ENCODE measurements around the gene PANX2.
"Not testable (repeated sequence)": the region's sequence is repeated elsewhere in the genome, so short reads cannot be mapped to it uniquely, and the experiment has no call there.

Gene PANX2

DNA sequence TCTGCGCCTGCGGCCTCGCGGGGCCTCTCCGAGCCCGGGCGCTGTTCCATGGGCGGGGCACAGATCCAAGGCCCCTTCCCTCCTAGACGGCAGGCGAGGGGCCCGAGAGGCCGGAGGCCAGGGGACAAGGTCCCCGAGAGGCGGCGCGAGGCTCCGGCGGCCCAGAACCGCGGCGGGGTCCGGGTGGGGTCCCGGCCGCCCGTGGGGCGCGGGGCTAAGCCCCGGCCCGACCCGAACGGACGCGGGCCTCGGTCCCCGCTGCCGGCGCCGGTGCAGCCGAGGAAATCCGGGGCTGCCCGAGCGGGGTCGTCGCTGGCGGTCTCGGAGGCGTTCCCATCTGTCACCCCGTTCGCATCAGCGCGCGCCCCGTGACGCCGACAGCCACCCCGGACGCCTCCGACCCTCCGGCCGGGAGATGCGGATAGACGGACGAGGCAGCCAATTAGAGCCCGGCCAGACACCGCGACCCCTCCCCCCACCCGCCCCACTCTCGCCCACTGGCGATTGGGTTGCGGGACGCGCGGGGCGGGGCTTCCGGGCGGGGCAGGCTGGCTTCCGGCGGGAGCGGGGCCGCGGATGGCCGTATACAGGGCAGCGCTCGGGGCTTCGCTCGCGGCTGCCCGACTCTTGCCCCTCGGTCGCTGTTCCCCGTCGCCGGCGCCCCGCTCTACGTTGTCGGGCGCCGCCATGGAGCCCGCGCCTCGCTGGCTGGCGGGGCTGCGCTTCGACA, 30.1 kb downstream of the PANX2 start, which contains the start of gene SELENOO:
Gene SELENOO (plus strand): TSS at position 551 of the 730 bp plus-strand sequence. CDS start 26 bp downstream, at position 577.
- peak; percentile 72 for DNase-seq

DNA sequence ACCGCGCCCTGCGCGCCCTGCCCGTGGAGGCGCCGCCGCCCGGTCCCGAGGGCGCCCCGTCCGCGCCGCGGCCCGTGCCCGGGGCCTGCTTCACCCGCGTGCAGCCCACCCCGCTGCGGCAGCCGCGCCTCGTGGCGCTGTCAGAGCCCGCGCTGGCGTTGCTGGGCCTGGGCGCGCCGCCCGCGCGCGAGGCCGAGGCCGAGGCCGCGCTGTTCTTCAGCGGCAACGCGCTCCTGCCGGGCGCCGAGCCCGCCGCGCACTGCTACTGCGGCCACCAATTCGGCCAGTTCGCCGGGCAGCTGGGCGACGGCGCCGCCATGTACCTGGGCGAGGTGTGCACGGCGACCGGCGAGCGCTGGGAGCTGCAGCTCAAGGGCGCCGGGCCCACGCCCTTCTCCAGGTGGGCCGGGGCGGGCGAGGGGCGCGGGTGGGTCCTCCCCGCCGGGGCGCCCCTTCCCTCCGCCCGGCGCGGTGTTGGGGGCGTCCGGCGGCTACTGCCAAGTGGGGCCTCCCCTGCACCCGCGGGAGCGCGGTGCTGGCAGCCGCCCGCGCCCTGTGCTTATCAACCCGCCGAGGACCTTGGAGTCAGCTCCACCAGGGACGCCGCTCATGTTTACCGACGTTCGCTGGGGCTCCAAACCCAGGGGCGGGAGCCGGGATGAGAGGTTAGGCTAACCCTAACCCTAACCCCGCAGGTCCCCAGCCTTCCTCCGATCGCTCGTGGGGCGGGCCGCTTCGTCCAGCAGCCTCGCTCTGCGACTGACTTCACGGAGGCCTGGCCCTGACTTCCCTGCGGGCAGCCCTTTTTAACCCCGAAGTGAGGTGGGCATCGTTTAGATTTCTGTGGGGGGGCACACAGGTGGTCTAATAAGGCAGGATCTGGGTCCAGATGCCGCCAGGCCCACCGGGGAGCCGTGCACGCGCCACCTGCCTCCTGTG, 30.9 kb downstream of the PANX2 start:
- no peak for DNase-seq

DNA sequence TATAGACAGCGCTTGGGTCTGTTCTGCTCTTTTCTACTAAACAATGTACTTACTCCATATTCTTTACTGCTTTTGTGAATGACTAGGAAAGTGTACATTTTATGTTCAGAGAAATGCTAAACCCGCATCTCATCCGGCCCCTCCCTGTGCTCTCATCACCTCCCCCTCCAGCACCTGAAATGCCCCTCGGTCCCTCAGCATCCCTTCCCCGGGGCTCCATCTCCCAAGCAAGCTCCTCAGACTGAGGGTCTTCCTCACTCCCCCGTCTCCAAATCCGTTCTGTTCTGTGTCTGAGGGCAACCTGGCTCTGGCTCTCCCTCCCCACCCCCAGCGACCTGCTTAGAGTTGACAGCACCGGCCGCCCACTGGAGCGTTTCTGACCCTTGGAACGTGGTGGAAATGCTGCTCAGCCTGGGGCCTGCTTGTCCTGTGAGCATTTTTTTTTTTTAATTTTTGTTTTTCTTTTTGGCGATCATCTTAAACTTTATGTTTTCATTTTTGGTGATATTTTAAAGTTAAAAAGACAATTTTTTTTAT, 31.7 kb downstream of the PANX2 start:
- no peak for DNase-seq

DNA sequence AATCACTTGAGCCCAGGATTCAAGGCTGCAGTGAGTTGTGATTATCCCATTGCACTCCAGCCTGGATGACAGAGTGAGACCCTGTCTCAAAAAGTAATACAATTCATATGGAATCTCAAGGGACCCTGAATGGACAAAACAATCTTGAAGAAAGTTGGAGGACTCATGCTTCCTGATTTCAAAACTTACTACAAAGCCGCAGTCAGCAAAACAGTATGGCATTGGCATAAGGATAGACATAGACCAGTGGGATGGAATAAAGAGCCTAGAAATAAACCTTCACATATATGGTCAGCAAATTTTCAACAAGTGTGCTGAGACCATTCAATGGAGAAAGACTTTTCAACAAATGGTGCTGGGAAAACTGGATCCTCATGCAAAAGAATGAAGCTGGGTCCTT, 32.8 kb downstream of the PANX2 start:
- DNase-seq, result no peak

DNA sequence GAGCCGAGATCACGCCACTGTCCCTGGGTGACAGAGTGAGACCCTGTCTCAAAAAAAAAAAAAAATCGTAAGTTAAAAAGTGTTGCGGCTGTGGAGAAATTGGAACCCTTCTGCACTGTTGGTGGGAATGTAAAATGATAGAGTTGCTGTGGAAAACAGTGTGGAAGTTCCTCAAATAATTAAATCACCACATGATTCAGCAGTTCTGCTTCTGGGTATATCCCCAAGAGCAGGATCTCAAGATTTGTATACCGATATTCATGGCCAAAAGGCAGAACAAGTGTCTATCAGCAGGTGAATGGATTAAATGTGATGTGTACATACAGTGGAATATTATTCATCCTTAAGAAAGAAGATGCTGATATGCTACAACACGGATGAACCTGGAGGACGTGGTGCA, 34.0 kb downstream of the PANX2 start:
- DNase-seq, result no peak

DNA sequence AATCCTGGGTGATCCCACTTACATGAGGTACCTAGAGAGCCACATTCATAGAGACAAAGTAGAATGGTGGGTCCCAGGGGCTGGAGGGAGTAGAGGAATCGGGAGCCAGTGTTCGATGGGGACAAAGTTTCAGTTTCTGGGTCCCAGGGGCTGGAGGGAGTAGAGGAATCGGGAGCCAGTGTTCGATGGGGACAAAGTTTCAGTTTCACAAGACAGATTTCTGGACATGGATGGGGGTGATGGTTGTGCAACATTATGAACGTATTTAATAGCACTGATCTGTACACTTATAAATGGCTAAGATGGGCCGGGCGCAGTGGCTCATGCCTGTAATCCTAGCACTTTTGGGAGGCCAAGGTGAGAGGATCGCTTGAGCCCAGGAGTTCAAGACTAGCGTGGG, 34.5 kb downstream of the PANX2 start:
- DNase-seq, result not testable (repeated sequence)

DNA sequence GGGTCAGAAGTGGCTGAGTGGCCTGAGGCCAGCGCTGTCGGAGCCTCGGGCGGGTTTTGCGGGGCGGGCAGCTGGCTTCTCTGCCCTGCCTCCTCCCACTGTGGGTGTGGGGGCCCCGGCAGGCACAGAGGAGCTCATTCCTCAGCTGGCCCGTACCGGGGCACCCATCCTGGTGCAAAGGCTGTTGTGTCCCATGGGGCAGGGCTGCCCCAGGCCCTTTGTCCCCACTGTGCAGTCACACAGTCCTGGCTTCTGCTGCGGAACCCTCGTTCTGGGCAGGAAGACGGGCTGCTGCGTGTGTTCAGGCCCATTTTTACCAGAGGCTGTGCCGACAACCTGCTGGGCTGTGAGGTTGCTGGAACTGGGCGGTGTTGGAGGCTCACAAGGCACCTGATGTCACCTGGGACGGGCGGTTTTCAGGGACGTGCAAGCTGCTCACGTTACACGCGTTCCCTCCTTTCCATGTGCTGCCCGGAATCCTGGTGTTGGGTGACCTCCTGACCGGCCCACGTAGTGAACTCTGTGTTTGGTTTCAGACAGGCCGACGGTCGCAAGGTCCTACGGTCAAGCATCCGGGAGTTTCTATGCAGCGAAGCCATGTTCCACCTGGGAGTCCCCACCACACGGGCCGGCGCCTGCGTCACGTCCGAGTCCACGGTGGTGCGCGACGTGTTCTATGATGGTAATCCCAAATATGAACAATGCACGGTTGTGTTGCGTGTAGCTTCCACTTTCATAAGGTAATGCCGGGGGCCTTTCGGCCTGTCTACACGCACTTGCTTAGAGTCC, 35.4 kb downstream of the PANX2 start:
- no peak for DNase-seq

DNA sequence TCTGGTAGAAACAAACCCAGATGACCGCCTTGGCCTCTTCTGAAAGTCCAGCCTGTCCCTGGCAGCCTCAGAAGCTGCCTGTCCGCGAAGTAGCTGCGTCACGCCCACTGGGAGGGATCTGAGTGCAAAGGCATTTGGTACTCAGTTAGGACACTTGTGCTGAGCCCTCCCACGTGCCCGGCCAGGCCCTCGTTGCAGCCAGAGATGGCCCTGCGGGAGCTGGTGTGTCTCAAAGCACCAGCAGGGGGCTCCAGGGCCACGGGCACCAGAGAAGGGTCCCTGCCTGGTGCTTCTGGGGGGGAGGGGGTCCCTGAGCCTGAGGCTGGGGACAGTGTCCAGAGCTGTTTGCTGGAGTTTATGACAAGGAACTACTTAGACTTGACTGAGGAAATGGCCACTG, 36.1 kb downstream of the PANX2 start:
- DNase-seq, result no peak

DNA sequence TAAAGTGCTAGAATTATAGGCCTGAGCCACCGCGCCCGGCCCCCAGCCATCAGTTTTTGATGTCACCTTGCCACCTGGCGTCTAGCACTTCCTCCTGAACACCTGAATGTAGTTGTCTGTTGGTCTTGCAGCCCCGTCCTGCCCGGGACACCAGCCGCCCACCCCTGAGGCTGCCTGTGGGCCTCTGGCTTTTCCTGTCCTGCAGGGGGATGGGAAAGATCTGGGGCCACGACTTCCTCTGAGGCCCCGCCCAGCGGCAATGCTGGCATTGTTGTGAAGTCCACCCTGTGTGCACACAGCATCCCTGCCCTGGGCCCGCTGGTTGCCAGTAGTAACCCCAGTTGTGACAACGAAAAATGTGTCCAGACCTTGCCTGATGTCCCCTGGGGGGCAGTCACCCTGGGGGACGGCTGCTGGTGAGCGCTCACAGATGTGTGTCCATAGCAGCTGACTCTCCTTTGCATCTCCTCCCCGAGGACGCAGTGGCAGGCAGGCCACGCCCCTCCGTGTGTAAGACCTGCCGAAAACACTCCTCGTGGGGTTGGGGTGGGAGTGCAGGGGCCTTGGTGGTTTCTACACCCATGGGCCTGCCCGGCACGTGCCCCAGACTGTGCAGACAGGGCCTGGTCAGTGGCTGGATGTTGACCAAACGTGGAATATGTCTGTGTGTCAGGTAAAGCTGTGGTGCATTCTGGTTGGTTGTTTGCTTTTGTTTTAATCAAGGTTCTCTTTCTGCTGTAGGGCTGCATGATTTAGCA, 37.0 kb downstream of the PANX2 start:
- DNase-seq, result no peak

DNA sequence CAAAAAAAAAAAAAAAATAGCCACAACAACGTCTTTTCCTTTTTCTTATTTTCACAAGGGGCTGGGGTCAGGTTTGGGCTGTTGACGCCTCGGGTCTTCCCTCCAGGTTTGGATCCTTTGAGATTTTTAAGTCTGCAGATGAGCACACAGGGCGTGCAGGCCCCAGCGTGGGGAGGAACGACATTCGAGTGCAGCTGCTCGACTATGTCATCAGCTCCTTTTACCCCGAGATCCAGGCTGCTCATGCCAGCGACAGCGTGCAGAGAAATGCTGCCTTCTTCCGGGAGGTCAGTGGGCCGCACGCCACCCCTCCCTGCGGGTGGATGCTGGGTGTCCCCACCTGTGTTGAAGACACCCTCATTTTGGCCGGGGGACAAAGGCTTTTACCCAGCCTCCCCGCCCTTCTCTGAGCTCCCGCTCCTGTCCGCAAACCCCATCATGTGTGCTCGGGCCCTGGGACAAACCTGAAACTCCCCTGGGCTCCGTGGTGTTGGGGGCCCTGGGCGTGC, 38.0 kb downstream of the PANX2 start:
- DNase-seq, result no peak

DNA sequence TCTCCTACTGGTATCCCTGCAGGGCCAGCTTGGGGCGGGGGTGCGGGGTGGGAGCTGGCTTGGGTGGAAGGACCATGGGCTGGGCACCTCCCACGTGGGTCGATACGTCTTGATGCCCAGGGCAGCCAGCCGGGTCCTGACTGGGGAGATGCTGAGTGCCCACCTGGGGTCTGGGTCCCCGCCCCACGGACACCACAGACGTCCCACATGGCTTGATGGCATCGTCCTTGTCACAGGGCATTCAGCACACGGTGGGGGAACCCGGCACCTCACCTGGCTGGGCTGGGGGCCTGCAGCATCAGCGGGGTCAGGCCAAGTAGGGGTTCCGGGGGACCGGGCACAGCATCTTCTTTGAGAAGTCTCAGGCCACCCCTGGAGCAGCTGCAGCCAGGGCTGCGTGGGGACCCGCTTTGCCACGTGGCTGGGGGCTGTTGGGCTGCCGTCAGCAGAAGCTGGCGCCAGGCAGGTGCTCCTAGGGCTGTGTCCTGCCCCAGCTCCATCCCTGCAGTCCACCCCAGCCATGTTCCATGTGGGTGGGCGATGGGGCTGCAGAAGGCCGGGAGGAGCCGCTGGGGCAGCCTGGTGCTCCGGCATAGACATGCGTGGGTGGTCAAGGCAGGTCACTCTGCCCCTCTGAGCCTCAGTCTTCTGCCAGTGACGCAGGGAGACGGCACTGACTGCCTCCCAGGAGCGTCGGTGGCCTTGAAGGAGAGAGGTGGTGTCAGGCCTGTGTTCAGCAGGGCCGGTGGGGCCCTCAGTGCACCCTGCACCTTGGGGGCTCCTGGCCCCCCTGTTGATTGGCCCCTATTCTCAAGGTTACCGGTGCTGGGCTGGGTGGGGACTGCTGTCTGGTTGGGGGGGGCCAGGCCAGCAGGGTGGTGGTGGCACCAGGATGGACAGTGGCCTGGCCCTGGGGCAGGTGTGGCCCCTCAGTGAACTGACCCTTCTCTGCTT, 38.7 kb downstream of the PANX2 start:
- no peak for DNase-seq

DNA sequence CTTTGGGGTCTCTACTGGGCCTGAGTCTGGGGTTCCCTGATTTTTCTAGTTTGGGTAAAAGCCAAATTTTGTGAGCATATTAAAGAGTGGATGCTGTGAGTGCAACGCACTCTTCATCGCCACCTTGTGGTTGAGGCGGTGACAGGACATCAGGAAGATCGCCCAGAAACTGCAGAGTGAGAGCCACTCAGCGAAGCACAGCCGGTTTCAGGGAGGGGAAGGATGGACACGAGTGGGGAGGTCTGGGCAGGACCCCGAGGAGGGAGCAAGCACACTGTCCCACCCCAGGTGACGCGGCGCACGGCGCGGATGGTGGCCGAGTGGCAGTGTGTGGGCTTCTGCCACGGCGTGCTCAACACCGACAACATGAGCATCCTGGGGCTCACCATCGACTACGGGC, 39.4 kb downstream of the PANX2 start:
- DNase-seq, result no peak

DNA sequence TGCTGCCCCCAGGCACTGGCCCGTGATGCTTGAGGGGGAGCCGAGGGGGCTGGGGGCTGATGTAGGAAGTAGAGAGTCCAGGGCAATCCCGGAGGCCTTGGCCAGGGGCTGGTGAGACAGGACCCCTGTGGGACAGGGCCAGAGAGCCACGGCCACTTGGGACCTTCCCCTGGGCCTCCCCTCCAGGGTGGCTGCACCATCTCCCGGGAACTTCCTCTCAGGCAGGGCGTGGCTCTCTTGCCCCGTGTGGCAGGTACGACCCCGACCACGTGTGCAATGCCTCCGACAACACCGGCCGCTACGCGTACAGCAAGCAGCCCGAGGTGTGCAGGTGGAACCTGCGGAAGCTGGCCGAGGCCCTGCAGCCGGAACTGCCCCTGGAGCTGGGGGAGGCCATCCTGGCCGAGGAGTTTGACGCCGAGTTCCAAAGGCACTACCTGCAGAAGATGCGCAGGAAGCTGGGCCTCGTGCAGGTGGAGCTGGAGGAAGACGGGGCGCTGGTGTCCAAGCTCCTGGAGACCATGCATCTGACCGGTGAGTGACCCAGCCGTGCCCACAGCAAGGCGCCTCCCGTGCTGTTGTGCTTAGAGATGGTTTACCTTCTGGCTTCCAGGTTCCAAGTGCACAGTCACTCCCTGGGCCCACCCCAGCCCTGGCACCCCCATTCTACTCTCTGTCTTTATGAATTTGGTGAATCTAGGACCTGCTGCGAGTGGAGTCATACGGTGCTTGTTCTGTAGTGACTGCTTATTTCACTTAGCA, 40.0 kb downstream of the PANX2 start:
- DNase-seq, result no peak

DNA sequence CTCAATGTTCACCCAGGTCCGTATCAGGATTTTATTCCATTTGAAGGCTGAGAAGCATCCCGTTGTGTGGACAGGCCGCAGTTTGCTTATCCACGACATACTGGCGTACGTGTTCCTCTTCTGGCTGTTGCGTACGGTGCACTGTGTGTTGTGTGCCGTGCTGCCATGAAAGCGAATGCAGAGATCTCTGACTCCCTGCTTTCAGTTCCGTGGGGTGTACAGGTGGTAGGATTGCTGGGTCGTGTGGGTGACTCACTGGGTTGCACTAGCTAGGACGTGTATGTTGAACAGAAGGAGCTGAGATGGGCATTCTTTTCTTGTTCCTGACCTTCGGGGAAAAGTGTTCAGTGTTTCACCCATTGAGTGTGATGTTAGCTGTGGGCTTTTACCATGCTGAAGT, 40.6 kb downstream of the PANX2 start:
- no peak for DNase-seq

DNA sequence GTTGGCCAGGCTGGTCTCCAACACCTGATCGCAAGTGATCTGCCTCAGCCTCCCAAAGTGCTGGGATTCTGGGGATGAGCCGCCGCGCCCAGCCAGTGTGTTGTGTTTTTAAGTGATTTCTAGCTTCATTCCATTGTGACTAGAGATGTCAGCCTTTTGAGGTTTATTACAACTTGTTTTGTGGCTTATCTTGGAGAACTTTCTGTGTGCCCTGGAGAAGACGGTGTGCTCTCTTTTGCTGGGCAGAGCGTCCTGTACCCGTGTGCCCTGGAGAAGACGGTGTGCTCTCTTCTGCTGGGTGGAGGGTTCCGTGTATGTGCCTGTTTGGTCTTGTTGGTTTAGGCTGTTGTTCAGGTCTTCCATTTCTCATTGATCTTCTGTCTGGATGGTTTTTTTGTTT, 42.7 kb downstream of the PANX2 start:
- no peak for DNase-seq

DNA sequence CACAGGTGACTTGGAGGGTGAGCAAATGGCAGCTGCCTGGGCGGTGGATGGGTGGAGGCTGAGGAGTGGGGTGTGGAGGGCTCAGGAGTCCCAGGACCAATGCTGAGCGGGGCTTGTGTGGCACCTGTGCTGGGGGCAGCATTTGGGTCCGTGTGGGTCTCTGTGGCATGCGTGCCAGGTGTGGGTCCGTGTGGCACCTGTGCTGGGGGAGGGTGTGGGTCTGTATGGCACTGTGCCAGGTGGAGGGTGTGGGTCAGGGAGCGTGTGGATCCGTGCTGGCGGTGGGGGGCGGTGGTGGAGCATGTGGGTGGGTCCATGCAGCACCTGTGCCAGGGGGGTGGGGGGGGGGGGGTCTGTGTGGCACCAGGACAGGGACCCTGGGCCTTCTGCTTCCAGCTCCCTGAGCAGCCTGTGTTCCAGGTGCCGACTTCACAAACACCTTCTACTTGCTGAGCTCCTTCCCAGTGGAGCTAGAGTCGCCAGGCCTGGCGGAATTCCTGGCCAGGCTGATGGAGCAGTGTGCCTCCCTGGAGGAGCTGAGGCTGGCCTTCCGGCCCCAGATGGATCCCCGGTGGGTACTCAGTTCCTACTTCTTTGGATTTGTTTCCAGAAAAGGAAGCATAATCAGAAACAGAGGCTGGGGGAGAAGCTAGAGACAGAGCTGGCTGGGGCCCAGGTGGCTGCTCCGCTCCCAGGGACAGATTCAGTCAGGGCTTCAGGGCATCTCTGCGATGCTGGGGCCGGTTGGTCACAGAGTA, 44.9 kb downstream of the PANX2 start:
- DNase-seq, result no peak

DNA sequence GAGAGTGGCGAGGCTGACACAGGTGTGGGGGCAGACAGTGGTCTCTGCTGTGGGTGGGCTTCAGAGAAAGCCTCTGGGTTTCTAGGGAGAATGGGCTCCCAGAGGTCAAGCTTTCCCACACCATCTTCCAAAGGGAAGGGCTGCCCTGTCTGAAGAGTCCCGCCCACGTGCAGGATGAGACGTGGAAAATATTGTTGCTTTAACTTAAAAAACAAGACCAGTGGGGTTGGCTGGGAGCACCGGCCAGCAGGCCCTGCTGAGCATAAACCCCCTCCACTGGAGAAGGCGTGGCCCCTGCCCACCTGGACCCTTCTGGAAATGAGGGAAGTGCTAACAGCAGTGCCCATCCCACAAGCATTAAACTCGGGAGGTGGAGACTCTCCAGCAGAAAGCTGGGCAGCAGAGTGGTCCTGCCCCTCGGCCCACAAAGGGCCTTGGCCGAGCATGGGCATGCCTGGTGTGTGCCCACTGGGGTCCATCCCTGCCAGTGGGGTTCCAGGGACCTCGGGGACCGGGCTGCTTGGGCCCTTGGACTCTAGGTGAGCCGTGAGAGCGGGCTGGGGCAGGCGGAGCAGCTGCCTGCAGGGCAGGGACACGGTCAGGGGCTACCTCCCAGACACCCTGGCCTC, 45.6 kb downstream of the PANX2 start:
- no peak for DNase-seq

DNA sequence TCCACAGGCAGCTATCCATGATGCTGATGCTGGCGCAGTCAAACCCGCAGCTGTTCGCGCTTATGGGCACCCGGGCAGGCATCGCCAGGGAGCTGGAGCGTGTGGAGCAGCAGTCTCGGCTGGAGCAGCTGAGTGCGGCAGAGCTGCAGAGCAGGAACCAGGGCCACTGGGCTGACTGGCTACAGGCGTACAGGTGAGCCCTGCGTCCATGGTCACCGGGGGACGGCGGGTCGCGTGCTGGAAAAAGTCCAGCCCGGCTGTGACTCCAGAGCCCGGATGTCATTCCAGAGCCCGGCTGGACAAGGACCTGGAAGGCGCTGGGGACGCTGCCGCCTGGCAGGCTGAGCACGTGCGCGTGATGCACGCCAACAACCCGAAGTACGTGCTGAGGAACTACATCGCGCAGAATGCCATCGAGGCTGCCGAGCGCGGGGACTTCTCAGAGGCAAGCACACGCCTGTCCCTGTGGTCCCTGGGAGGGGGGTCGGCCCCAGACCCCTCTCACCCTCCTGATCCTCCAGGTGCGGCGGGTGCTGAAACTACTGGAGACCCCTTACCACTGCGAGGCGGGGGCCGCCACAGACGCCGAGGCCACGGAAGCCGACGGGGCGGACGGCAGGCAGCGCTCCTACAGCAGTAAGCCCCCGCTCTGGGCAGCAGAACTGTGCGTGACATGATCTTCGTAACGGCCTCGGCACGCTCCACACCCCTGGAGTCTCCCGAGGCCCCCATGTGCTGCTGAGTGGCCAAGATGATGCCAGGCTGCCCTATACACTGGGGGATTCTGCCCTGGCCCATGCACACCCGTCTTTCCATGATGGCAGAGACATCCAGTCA, 46.4 kb downstream of the PANX2 start:
- no peak for DNase-seq
